Measurements from ENCODE around the gene PDE4B.
"Not testable (repeated sequence)": the region's sequence is repeated elsewhere in the genome, so short reads cannot be mapped to it uniquely, and the experiment has no call there.

Gene PDE4B

DNA sequence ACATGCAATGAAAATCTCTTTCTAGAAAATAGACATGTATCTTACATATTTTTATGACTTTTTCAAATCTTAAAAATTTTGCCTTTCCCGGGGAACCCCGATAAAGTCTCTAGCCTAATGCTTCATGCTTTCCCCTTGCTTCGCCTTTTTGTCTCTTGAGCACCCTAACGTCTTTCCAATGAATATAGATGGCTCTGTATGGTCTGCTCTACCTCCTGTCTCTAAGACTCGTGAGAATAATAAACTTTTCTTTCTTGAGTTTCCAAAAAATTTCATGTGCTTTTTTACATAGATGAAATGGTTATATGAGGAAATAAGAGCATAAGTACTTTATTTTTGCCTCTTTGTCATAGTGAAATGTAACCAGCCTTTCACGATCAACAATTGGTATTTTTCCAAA lies 202.6 kb downstream of the PDE4B start:
- TF ChIP-seq CTCF (IDR thresholded peaks at IDR 0.05), result no peak
- H3K27ac ChIP-seq, result no peak overlapping the region
- no peak overlapping the region for H3K4me3 ChIP-seq

DNA sequence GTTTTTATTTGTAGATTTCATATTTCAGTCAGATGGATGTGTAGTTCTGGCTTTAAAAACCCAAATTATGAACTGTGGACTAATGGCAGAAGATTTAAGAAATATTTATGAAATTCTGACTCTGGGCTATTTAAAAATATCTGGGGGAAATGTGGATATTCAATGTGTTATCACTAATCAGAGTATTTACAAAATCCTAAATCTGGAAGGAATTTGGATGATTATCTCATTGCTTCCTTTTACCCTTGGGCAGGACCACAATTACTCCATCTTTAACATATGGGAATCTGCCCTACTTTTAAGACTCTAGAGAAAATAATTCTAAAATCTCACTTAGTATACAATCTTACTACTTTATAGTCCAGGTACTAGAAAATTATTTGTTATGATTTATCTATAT lies 203.2 kb downstream of the PDE4B start:
- no peak overlapping the region for H3K4me3 ChIP-seq
- DNase-seq (ENCODE audit: low spot score), result no peak

More for the DNA sequence above, 202.6 kb downstream of the PDE4B start:
- no peak for DNase-seq (ENCODE audit: low spot score)

DNA sequence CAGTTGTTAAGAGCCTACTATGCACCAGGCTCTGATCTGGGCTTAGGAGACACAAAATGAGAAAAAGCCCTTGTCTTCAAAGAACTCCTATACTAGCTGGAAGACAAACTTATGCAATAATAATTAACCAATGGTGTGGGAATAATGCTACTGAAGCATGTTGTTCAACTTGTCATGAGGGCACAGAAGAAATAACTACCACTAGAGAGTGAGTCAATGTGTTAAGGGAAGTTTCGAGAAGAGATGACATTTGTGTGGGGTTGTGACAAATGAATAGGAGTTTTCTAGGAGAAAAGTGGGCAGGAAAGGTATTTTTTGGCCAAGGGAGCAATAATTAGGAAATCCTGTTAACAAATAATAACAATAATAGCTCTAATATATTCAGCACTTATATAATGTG lies 205.0 kb downstream of the PDE4B start:
- no peak for DNase-seq (ENCODE audit: low spot score)
- no peak for TF ChIP-seq CTCF (IDR thresholded peaks at IDR 0.05)
- Histone ChIP-seq H3K4me3 (no peak overlapping the region), H3K27ac (no peak overlapping the region)

More for the DNA sequence above, 203.2 kb downstream of the PDE4B start:
- no peak for TF ChIP-seq CTCF (IDR thresholded peaks at IDR 0.05)
- no peak overlapping the region for H3K27ac ChIP-seq

- Histone ChIP-seq H3K4me3 (no peak overlapping the region), H3K27ac (no peak overlapping the region)
- no peak for DNase-seq (ENCODE audit: low spot score)
- TF ChIP-seq CTCF (IDR thresholded peaks at IDR 0.05), result no peak
These were observed 206.3 kb downstream of the PDE4B start for GRCh38 chr1:65998763-65999583.

GRCh38 chr1:66000033-66000637 lies 207.4 kb downstream of the PDE4B start:
- no peak for TF ChIP-seq CTCF (IDR thresholded peaks at IDR 0.05)
- no peak for DNase-seq (ENCODE audit: low spot score)
- no peak overlapping the region for H3K4me3 ChIP-seq

DNA sequence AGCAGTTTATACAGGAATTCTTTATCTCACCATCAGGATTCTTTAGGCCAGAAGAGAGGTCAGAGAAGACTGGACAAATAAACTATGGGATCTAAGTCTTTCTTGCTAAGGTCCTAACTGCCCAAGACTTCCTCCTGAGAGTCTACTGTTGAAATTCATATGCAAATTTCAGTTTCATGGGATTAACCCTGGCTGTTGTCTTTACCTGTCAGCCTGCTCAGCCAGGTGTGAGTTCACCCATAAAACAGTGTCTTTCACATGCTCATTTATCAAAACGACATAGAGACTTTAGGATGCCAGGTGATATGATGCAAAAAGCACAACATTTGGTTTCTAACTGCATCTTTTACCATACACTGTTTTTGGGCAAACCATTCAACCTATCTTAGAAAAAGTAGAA lies 211.0 kb downstream of the PDE4B start:
- no peak for DNase-seq (ENCODE audit: low spot score)
- no peak for TF ChIP-seq CTCF (IDR thresholded peaks at IDR 0.05)
- no peak overlapping the region for H3K4me3 ChIP-seq
- H3K27ac ChIP-seq, result no peak overlapping the region

More at GRCh38 chr1:66000033-66000637, 207.4 kb downstream of the PDE4B start:
- no peak overlapping the region for H3K27ac ChIP-seq

GRCh38 chr1:66006534-66006933 lies 213.8 kb downstream of the PDE4B start:
- H3K27ac ChIP-seq; H3K4me3 ChIP-seq; DNase-seq (ENCODE audit: low spot score): not testable (repeated sequence)

Measured in coronary artery (tissue), 2 donors.